Glutamatergic neuron (in vitro differentiated cells): ENCODE results near the gene SEMA3A. TPM values are rescaled to one million over a fixed set of nuclear protein-coding genes. Genes with fewer than 3 reads are reported as not detected.

ENCODE experiments used
- DNase-seq: peaks from one replicate; pipeline ENCODE4 v3.0.0; 2022
- H3K27ac Mint-ChIP-seq: one replicate; pipeline ENCODE4 v1.8.0; 2020; ENCODE audit warnings: mild to moderate bottlenecking, mixed read lengths, inconsistent platforms; ENCODE audit not compliant: unreplicated experiment
- H3K27me3 Mint-ChIP-seq: one replicate; pipeline ENCODE4 v1.8.0; 2020; ENCODE audit warnings: mild to moderate bottlenecking, moderate library complexity, mixed read lengths, inconsistent platforms; ENCODE audit not compliant: unreplicated experiment
- H3K36me3 Mint-ChIP-seq: one replicate; pipeline ENCODE4 v1.8.0; 2020; ENCODE audit warnings: mild to moderate bottlenecking, mixed read lengths, inconsistent platforms; ENCODE audit not compliant: unreplicated experiment
- H3K4me1 Mint-ChIP-seq: one replicate; pipeline ENCODE4 v1.8.0; 2020; ENCODE audit warnings: mild to moderate bottlenecking, low read depth, mixed read lengths, inconsistent platforms; ENCODE audit not compliant: unreplicated experiment
- H3K4me3 Mint-ChIP-seq: one replicate; pipeline ENCODE4 v1.8.0; 2020; ENCODE audit warnings: mild to moderate bottlenecking, mixed read lengths, inconsistent platforms; ENCODE audit not compliant: unreplicated experiment
- H3K9me3 Mint-ChIP-seq: one replicate; pipeline ENCODE4 v1.8.0; 2020; ENCODE audit warnings: mild to moderate bottlenecking, moderate library complexity, mixed read lengths, inconsistent platforms; ENCODE audit not compliant: unreplicated experiment
- CTCF ChIP-seq: fragments of 200-600 bp; sonication (generic); IDR thresholded peaks from one replicate; pipeline ENCODE4 v1.5.0; 2021; ENCODE audit not compliant: partially characterized antibody, unreplicated experiment
- total RNA-seq: library from RNA; stranded (reverse); fragmentation: NEBNext Ultra II Directional; extraction: Animal tissue kit (Norgen Biotek cat#: 25700); gene quantifications from one replicate; pipeline ENCODE4 v1.2.1, GENCODE V29; 2021; ENCODE audit not compliant: unreplicated experiment

SEMA3A gene
- total RNA-seq, 1 donor from 2014 or later = 16.3 TPM

GRCh38 chr7:84177758-84178412, 16.7 kb downstream of the SEMA3A start:
- Mint-ChIP-seq H3K27ac (no peak overlapping the region), H3K36me3 (no peaks in the 10 kb centered on the region), H3K27me3 (no peaks in the 10 kb centered on the region), H3K4me3 (no peak overlapping the region), H3K9me3 (no peaks in the 10 kb centered on the region), H3K4me1 (no peaks in the 10 kb centered on the region)
- no peak for TF ChIP-seq CTCF
- no peak for DNase-seq

- DNase-seq = no peak
- H3K27me3 Mint-ChIP-seq = no peaks in the 10 kb centered on the region
- no peaks in the 10 kb centered on the region for H3K36me3 Mint-ChIP-seq
- no peaks in the 10 kb centered on the region for H3K9me3 Mint-ChIP-seq
- H3K27ac Mint-ChIP-seq = no peak overlapping the region
- no peaks in the 10 kb centered on the region for H3K4me1 Mint-ChIP-seq
- no peak for TF ChIP-seq CTCF
- no peak overlapping the region for H3K4me3 Mint-ChIP-seq
These were observed 17.9 kb downstream of the SEMA3A start for GRCh38 chr7:84176716-84177115.

DNA sequence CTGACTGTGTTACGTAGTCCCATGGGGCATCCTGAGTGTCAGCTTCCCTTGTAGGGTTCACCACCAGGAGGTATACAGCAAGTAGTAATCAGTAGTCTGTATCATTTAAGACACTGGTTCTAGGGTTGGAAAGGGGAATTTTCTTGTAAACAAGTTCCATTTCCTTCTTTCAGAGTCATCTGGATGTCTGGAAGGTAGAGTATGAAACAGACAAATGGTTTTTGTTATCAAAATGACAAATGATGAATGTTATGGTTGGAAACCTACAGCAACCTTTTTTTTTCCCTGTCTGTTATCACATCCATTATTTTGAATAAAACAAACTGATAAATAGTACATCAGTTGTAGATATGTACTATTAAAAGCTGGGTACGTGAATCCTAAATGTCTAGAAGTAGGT, 19.1 kb downstream of the SEMA3A start:
- TF ChIP-seq CTCF = no peak
- Mint-ChIP-seq H3K9me3 (no peaks in the 10 kb centered on the region), H3K4me1 (peaks cover 5% of the 10 kb centered on the region), H3K36me3 (no peaks in the 10 kb centered on the region), H3K27me3 (no peaks in the 10 kb centered on the region), H3K4me3 (no peak overlapping the region), H3K27ac (no peak overlapping the region)
- no peak for DNase-seq

DNA sequence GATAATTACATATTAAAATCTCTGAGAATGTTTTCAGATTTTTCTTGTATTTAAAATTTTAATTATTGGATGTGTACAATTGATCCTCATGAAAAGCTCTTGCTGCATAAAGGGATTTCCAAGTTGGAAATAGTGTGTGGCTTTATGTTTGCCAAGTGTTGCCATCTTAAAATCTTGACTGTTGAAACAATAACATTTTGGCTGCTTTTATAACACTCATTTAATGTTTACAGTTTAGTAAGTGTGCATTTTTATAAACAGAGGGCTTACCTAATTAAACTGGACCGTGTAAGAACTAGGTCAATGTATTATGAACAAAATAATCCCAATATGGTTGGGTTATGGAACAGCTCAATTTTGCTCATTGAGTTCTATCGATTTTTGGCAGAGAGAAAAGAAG, 23.9 kb downstream of the SEMA3A start:
- peaks cover 5% of the 10 kb centered on the region for H3K4me1 Mint-ChIP-seq
- H3K9me3 Mint-ChIP-seq = no peaks in the 10 kb centered on the region
- no peaks in the 10 kb centered on the region for H3K27me3 Mint-ChIP-seq
- no peak for TF ChIP-seq CTCF
- H3K36me3 Mint-ChIP-seq = no peaks in the 10 kb centered on the region
- no peak overlapping the region for H3K4me3 Mint-ChIP-seq
- H3K27ac Mint-ChIP-seq = peak overlapping the region; percentile 45
- no peak for DNase-seq

GRCh38 chr7:84162584-84162983, 32.0 kb downstream of the SEMA3A start:
- no peak overlapping the region for H3K4me3 Mint-ChIP-seq
- DNase-seq = no peak
- H3K27me3 Mint-ChIP-seq = no peaks in the 10 kb centered on the region
- H3K4me1 Mint-ChIP-seq = peaks cover 2% of the 10 kb centered on the region
- no peaks in the 10 kb centered on the region for H3K9me3 Mint-ChIP-seq
- no peak overlapping the region for H3K27ac Mint-ChIP-seq
- H3K36me3 Mint-ChIP-seq = no peaks in the 10 kb centered on the region
- TF ChIP-seq CTCF = no peak
